HG03025 (cell line): ENCODE data around the gene ZNF670.
"Not testable (repeated sequence)": the region's sequence is repeated elsewhere in the genome, so short reads cannot be mapped to it uniquely, and the experiment has no call there.

Experiments used
- ATAC-seq: cut with Tn5 transposase; IDR thresholded peaks from one replicate; pipeline ENCODE4 v1.9.1; 2021; ENCODE audit warnings: mild to moderate bottlenecking, moderate library complexity; ENCODE audit not compliant: unreplicated experiment, low FRiP score

Gene ZNF670

DNA sequence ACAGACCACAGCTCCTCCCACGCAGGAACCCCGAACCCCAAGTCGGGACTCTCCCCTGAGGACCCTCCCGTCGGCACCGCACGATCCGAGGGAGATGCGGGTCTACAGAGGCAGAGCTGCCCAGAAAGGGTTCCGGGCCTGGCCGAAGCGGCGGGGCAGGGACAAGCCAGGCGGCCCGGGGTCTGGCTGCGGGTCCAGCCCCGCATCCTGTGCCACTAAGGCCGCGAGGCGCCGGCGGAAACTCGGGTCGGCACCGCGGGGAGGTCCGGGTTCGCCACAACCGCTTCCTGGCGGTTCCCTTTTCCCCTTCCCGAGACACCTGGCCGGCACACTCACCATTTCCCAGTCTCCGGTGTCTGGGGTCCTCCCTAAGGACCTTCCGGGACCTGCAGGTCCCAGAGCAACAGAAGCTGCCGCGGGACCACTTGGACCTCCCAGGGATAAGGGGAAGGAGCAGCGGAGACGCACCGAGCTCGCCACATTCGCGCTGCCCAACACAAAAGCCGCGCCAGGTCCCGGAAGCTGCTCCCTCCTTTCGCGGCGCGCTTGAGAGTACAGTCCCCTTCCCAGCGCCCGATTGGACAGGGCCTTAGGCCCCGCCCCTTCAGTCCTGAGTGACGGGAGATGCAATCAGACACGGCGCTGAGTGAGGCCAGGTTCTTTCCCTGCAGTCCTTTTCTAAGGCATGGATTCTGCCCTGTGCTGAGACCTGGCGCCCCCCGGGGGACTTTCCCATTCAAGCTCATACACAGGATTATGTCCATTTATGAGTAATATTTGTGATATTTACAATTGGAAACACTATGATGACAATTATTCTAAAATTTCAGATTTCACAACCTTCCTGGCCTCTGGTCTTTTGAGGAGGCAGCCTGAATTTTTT lies at the start of gene ZNF670:
ZNF670 (minus strand) TSS at position 554 of the 883 bp plus-strand sequence; CDS start at position 339, 215 bp downstream.
- peak; percentile 99 for ATAC-seq

DNA sequence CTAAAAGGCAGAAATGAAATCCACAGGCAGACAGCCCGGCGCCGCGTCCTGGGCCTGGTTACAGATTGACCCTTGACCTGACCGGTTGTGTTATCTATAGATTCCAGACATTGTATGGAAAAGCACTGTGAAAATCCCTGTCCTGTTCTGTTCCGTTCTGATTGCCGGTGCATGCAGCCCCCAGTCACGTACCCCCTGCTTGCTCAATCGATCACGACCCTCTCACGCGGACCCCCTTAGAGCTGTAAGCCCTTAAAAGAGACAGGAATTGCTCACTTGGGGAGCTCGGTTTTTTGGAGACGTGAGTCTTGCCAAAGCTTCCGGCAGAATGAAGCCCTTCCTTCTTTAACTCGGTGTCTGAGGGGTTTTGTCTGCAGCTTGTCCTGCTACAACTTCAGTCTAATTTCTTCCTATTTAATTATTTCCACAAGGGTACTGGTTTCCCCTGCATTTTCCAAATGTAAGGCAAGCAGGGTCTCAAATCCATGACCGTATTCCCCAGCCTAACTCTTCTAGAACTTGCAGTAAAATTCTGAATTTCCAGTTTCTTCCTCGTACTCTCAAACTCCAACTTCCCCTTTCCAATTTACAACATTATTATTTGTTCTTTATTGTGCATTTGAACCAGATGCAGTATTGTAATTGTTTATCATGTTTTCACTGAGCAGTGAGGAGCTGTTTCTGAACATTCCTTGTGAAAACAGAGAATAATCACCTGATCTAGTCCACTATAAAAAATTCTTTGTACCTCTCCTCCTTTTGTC lies 49.1 kb upstream of the ZNF670 start:
- not testable (repeated sequence) for ATAC-seq

DNA sequence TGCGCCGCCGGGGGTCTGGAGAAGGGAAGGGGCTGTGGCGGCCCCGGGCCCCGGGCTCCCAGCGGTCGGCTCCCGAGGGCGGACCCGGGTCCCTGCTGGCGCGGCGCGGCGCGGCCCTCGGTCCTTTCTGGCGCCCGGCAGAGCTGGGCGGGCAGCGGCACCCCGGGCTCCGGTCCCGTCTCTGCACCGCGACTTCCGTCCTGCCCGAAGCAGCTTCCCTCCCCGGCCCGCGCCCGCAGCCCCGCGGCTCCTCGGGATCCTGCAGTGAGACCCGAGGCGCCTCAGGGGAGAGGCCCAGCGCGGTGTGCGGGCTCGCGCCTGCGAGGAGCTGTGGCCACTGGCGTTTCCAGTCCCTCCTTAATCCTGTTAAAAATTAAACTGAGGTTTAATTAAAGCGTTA lies 48.0 kb upstream of the ZNF670 start:
- peak; percentile 59 for ATAC-seq

DNA sequence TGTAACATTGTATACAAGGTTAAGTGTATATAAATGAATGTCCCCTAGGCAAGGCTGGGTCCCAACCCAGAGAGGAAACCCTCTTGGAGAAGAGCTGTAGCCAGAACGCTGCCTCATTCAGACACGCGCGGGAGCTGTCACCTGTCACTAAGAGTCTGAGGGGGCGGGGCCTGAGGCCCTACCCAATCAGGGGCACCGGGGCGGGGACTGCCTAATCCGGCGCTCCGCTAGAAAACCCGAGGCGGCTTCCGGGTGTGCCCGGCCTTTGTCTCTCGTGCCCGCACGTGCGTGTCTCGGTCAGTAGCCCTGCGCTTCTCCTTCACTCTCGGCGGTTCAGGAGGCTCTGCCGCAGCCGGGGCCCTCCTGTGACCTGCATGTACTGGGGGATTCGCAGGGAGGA lies 47.6 kb upstream of the ZNF670 start:
- peak; percentile 97 for ATAC-seq

DNA sequence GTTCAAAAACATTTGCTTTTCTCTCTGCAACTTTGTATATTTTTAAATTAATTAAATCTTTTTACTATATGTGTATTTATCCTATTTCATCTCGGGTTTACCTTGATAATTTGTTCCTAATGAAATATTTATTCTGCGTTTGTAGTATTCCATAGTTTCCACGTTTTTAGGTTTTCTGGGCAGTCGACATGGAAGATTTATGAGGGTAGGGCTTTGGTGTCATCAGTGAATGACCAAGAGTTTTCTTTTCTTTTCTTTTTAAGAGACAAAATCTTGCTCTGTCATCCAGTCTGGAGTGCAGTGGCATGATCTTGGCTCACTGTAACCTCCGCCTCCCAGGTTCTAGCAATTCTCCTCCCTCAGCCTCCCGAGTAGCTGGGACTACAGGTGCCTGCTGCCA lies 42.8 kb upstream of the ZNF670 start:
- ATAC-seq: no peak

DNA sequence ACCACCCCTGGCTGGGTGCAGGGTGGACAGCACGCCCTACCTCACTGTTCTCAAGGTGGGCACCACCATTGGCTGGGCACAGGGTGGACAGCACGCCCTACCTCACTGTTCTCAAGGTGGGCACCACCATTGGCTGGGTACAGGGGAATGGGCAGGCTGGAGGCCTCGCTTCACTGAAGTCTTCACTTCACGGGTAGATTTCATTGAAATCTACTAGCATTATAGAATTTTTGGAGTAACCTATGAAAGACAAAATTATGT lies 41.7 kb upstream of the ZNF670 start:
- not testable (repeated sequence) for ATAC-seq

DNA sequence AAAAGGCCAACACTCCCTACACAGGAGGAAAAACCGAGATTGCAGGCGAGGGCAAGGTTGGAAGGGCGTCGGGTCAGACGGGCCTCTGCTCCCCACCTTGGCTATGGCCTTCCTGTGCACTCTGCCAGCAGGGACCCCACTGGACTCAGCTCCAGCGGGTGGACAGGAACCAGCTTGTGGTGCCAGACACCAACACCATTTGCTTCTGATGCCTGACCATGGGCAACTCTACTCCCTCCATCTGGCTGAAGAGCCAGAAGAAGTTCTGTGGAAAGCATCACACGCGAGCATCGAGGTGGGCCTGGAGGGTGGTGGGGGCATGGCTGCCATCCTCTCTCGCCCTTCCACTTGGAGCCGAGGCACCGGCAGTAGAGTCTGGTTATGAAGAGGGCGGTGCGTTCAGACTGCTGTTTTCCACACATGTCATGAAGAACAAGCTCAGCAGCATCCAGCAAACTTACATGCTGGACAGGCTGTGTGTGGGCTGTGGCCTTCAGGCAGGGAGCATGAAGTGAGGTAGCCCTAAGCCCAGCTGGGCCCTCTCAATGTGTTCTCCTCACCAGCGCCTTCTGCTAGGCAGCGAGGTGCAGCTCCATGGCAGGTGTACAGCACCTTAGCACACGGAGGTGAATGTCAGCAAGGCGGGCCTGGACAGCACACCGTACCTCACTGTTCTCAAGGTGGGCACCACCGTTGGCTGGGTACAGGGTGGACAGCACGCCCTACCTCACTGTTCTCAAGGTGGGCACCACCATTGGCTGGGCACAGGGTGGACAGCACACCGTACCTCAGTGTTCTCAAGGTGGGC lies 41.2 kb upstream of the ZNF670 start:
- no peak for ATAC-seq

DNA sequence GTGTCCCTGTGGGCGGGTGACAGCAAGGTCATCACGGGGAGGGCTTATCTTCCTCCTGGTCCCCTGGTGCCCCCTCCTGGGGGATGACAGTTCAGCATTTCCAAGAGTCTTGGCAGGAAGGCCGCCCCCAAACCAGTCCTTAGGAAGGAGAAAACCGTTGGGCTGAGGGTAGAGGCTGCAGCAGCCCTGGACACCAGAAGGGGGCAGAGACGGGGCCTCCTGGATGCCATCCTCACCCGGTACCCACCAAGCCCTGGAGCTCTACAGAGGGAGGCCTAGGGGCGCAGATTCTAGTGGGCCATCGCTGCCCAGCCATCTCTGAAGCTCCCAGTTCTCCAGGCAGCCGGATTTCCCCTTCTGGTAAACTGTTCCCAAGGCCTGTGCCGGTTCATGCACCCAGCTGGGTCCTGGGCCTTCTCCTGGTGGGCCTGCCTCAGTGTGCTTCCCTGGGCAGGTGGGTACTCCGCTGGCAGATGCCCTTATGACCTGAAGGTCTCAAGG lies 40.4 kb upstream of the ZNF670 start:
- ATAC-seq: no peak

DNA sequence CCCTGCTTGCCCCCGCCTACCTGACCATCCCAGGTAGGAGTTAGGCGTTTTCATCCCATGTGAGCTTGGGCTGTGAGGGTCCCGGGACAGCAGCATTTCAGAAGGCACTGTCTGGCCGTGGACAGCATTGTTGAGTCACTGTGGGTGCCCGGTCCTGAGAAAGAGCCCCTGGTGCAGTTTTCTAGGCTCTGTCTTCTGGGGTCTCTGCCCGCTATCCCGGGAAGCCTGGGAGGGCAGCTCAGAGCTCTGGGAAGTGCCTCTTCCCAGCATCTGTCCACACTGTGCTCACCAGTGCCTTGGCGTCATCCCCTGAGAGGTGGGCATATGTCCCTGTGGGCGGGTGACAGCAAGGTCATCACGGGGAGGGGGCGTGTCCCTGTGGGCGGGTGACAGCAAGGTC lies 36.9 kb upstream of the ZNF670 start:
- ATAC-seq: no peak

DNA sequence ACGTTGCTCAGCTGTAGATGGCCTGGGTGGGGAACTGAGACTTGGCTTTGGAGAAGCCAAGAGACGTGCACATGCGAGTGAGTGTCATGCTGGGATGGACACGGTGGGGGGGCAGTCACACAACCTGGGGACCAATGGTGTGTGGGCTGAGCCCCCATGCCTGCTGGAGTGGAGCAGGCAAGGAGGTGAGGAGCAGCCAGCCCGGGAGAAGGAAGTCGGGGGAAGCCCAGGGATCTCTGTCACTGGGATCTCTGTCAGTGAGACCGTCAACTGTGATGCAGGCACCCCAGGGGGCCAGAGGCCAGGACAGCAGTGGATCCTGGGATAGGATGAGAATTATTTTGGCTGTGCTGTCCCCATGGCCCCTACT lies 36.5 kb upstream of the ZNF670 start:
- no peak for ATAC-seq

DNA sequence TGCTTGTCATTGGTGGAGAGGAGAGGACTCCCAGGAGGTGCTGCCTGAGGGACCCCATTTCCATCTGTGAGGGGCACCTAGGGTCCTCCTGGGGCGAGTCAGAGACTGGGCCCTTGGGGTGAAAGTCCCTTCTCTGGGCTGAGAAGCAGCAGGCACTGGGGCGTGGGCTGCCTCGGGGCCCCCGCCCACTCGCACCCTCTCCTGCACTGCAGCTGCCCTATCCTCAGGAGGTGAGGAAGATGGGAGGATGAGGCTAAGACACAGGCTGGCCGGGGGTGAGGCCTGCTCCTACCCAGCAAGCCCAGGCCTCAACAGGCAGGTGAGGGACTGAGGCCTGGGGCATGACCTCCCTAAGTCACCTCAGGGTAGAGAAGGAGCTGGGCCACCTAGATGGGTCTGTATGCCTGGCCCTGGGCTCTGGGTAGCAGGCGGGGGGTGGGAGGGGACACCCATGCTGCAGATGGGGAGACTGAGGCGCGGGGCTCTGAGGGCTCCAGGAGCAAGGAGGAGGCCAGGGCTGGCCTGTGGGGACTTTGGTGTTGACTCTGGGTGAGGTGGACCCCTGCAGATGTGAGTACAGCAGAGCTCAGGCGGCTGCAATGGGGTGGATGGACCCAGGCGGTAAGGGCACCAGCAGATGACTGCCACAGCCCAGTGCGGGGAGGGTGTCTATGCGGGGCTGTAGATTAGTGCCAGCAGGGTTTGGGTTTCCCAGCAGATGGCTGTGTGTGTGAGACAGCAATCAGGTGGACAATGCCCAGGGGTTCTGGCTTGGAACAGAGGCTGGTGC lies 35.9 kb upstream of the ZNF670 start:
- no peak for ATAC-seq

DNA sequence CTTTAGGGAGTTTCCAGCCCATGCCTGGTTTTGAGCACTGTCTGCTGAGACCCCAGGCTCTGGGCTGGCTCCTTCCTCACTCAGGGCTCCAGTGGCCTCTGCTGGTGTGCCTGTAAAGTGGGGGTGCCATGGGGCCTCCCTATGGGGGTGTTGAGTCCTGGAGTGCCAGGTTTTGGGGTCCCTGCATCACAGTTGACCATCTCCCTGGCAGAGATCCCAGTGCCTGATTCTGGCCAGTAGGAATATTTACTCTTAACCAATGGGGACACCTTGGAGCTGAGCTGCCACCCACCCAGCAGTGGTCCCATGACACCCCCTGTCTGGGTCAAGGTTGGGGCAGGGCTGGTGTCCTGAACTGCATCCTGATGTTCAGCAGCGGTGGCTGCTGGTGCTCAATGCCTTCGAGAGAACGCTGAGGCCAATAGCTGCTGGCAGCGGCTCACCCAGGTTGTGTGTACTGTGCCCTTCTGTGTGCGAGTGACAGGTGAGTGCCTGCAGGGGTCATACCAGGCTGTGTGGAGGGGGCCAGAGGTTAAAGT lies 35.2 kb upstream of the ZNF670 start:
- ATAC-seq: no peak

DNA sequence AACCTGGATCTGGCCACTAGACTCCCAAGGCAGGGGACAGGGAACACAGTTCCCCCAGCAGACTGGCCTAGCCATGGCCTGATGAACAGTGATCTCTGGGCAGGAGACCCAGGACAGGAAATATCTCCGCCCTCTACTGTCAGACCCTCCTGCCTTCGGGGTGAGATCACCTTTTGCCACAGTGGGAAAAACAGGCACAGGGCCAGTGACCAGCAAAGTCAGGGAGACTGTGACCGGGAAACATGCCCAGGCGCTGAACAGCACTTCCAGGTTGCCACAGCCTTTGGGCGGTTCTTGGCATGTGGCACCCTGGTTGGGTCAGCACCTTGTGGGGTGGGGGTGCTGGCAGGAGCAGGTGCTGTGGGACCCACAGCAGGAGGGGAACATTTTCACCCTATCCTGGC lies 34.5 kb upstream of the ZNF670 start:
- no peak for ATAC-seq

DNA sequence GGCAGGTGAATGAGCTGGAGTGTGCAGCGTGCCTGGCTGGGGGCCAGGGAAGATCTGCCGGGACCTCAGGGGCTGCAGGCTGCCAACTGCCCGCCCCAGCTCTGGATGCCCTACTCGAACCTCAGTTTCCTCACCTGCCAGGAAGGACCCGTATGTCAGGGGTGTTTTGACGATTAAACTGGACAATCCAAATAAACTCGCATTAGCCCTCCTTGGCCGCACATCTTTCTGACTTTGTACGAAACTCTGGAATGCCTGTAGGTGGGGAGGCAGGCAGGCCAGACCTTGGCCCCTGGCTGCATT lies 33.8 kb upstream of the ZNF670 start:
- no peak for ATAC-seq

DNA sequence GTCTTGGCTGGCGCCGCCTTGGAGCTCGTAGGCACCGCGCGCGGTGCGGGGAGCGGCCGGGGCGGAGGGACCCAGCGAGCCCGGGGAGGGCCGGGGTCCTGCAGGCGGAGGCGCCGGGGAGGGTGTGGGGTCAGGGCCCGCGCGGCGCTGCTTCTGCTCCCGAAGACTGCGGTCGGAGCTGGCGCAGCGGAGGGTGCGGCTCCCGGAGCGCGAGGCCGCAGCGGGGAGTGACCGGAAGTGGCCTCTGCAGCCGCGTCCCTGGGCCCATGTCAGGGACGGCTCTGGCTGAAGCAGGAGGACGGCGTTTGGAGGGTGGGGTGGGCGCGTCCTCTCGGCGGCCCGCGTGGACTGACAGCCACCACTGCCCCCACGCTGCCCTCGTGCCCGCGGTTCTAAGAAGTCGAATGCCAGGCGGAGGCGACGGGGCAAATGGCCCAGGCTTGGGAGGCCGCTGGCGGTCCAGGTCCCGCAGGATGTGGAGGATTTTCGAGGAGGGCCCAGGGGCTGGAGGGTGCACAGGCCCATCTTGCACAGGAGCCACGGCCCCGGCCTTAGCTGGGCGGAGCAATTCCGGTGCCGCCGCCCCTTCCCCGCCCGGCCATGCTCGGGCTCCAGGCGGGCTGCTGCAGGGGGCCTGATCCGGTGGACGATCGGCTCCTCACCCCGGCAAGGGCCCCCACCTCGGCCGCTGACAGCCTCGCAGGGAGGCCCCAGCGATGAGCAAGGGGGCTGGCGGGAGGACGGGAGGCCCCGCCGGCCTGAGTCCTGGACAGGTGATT lies 33.3 kb upstream of the ZNF670 start:
- ATAC-seq: no peak

DNA sequence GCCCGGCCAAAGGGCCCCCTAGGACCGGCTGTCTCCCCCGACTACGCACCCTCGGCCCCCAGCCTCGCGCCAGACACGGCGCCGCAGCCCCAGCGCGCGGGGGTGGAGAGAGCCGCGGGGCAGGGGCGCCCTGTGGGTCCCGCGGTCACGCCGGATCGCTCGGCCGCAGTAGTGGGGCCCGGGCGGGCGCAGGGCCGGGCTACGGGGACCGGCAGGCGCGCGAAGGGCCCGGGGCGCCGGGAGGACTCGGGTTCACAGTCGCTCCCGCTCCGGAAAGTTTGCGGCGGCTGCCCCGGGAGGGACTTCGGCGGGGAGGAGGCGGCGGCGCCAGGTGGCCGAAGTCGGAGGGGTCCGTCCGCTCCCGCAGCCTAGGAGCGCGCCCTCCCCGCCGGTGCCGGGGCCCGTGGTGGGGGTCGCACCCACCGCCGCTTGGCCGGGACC lies 32.7 kb upstream of the ZNF670 start:
- no peak for ATAC-seq

DNA sequence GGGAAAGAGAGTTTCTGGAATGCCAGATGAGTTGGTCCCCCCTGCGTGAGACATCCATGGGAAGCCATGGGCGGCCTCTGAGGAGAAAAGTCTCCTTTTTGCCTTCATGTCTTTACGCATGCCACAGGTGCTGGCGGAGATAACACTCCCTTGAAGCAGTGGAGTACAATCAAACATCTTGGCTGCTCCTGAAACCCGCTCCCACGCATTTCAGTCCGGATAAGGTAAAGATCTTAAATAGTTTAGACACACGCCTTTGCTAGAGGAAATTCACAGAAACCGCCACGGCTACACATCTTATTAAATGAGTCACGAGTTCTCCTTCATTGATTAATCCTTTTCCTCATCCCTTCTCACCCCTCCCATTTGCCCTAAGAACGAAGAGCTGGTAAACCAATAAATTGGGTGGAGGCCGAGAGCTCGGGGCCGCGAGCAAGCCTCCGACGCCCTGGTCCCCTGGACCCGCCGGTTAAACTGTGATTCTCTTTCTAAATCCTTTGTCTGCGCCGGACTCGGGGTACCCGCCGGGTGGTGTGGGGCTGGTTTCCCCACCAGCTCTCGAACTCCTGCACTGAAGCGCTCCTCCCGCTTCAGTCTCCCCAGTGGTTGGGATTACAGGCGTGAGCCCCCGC lies 32.1 kb upstream of the ZNF670 start:
- ATAC-seq: no peak

DNA sequence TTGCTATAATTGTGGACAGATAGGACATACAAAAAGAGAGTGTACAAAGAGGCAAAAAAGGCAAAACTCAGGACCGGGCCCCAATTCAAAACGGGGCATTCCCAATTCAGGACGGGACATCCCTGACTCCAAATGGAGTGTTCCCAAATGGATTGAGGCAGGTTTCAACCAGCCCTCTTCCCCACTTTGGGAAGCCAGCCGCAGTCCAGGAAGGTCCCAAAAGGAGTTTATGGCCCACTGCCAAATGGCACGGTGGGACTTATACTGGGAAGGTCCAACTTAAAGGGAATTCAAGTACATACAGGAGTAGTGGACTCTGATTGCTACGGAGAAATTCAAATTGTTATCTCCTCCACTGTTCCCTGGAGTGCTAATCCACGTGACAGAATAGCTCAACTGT lies 29.1 kb upstream of the ZNF670 start:
- no peak for ATAC-seq

DNA sequence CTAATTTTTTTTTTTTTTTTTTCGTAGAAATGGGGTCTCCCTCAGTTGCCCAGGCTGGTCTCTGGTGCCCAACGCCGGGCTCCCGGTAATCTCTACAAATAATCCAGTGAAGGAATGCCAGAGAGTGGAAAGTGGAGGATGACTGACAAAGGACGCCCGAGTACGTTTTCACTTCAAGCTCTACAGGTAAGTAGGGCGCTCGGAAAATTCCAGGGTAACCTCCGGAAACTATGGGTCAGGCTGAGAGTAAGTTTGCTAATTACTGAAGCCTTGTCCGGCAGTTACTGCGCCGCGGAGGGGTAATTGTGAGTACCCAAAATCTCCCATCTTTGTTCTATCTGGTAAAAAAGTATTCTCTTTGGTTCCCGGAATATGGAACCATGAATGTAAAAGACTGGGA lies 27.4 kb upstream of the ZNF670 start:
- ATAC-seq: no peak
